Activated CD4-positive, CD25-positive, alpha-beta regulatory T cell treated with anti-CD3 and anti-CD28 coated beads, Interleukin-2, amount 50 U/mL, for 24 hours (primary cell): ENCODE data around the gene TUBA1B.
A peak's percentile ranks its signal among the peaks of the same experiment; 100 is the strongest.

Source experiments
- ATAC-seq, 2 donors: fragments of 150-1000 bp; cut with Tn5 transposase; one replicate each; pipeline ENCODE4 v1.10.0; 2021; ENCODE audit warnings: mild to moderate bottlenecking in 1 of 2, moderate library complexity in 1 of 2

TUBA1B gene

GRCh38 chr12:49089821-49090773 lies 41.1 kb downstream of the TUBA1B start:
- ATAC-seq = no peak

- no peak for ATAC-seq
Measured at GRCh38 chr12:49088932-49089330, 42.3 kb downstream of the TUBA1B start.

- peak; percentile 86 to 88 for ATAC-seq
Measured at GRCh38 chr12:49088150-49088931, 42.9 kb downstream of the TUBA1B start.

- no peak for ATAC-seq
Measured at GRCh38 chr12:49086116-49086515, 45.1 kb downstream of the TUBA1B start.

- no peak for ATAC-seq
Measured at GRCh38 chr12:49084438-49084837, 46.8 kb downstream of the TUBA1B start.

GRCh38 chr12:49079793-49080192 lies 51.4 kb downstream of the TUBA1B start:
- ATAC-seq = no peak
